ENCODE results near the gene PAX2. TPM values are rescaled to one million over a fixed set of nuclear protein-coding genes. Genes with fewer than 3 reads are reported as not detected.

Gene PAX2
- total and polyA plus RNA-seq, 2 of the 8 experiments (the other 6 are each of a cell fraction or from before 2014, with no cell fraction given), result 0.02 TPM; not detected in 1

DNA sequence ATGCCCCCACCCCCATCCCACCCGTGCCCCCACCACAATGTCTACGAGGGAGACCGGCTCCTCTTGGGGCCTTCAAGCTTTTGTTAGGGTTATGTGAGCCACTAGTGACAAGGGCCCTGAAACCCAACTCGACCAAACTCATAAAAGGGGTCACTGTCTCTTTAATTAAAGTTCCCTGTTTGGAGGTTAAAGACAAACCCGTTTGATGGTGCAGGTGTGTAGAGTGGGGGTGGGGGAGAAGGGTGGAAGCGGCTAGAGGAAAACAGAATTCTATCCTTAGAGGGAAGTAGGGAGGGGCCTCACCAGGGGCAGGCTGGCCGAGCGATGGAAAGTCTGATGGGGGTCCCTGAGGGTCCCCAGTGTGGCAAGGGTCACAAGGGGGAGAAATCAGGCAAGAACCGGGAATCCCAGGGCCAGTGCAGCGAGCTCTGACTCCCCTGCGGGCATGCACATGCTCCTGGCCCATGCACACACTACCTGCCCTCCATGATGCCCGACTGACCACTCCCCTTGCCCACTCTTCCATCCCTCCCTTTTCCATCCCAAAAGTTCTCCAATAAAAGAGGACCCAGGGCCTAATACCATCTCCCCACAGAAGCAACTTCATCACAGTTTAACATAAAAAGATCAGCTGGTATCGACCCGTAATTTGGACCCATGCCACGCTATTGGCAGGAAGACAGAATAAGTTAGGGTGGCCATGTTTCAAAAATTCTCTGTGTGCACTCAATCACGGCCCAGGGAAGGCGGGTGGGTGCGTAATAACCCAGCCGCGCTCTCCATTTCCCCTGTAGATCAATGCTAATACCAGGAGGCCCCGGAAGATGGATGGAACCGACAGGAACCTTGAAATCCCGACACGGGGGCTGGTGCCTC lies 131.4 kb downstream of the PAX2 start (continued):
- no peak for TF ChIP-seq JUN (IDR thresholded peaks at IDR 0.05; ENCODE audit: low read depth, low read length)
- no peak for TF ChIP-seq RXRA (IDR thresholded peaks at IDR 0.05; ENCODE audit: insufficient read depth, low read depth, low read length)
- TF ChIP-seq MAFK (IDR thresholded peaks at IDR 0.05; ENCODE audit: low read depth, low read length), result no peak
- no peak for TF ChIP-seq CHD2 (IDR thresholded peaks at IDR 0.05; ENCODE audit: low read length)

Data from H1 (cell line).